SU-DHL-6 (cell line): Measurements from ENCODE around the gene BAHCC1.

Source experiments
- CTCF ChIP-seq: fragments of 200-600 bp; sonication (generic); IDR thresholded peaks from one replicate; pipeline ENCODE4 v1.5.1; 2017; ENCODE audit warnings: antibody characterized with exemption, mild to moderate bottlenecking, low read length, moderate library complexity; ENCODE audit not compliant: insufficient read depth, poor library complexity, severe bottlenecking
- EZH2phosphoT487 ChIP-seq: fragments of 200-600 bp; sonication (generic), shearing (Covaris generic); conservative IDR thresholded peaks from 2 replicates; pipeline ENCODE4 v1.6.1; 2018; ENCODE audit warnings: mild to moderate bottlenecking, antibody characterized with exemption, low read length, moderate library complexity, mixed read lengths

- TF ChIP-seq EZH2phosphoT487 = no peak
- no peak for TF ChIP-seq CTCF
Measured at GRCh38 chr17:81498953-81499600, 103.8 kb downstream of the BAHCC1 start.
